Measurements from ENCODE around the gene SCFD2.

DNA sequence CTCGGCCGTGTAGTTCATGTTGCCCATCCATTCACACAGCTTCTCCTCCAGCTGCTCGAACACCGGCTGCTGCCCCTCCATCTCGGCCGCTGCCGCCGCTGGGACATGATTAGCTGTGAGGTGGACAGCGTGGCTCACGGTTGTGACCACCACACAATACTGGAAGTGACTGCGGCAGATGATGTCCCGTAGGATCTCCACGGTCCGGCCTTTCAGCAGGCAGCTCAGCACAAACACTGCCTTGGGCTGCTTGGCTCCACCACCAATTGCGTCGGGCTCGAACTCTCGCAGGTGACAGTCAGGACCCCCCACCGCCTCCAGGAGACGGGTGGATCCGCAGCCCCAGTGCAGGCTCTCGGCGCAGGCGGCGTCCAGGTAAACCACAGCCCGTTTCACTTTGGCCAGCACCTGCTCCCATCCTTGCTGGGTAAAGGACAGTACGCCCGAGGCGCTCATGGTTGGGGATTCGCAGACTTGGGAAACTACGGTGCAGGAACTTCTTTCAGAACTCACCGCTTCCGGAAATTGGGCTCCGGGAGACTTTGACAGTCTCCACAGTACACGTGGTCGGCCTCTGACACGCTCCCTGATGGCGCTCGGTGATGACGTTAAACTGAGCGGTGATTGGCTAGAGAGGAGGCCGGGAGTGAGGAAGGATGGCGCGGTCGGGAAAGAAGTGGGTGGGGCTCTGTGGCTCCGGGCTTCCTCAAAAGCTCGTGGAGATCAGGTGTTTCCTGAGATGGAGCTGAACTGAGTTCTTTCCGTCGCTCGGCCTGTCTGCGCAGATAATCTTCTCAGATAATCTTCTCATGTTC, at the start of gene SCFD2:
- TF ChIP-seq POLR2A (IDR thresholded peaks at IDR 0.05) (peak; percentile 23), EP300 (IDR thresholded peaks at IDR 0.05) (no peak)
- TF ChIP-seq, protein P1, sequence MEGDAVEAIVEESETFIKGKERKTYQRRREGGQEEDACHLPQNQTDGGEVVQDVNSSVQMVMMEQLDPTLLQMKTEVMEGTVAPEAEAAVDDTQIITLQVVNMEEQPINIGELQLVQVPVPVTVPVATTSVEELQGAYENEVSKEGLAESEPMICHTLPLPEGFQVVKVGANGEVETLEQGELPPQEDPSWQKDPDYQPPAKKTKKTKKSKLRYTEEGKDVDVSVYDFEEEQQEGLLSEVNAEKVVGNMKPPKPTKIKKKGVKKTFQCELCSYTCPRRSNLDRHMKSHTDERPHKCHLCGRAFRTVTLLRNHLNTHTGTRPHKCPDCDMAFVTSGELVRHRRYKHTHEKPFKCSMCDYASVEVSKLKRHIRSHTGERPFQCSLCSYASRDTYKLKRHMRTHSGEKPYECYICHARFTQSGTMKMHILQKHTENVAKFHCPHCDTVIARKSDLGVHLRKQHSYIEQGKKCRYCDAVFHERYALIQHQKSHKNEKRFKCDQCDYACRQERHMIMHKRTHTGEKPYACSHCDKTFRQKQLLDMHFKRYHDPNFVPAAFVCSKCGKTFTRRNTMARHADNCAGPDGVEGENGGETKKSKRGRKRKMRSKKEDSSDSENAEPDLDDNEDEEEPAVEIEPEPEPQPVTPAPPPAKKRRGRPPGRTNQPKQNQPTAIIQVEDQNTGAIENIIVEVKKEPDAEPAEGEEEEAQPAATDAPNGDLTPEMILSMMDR (IDR thresholded peaks at IDR 0.05) = no peak

All from ovary (tissue), 3 donors.